AG04449 (cell line): Measurements from ENCODE around the gene PEMT.

ENCODE experiments used
- CTCF ChIA-PET: fragments of 350-600 bp; formaldehyde crosslinking; extraction: SDS; loops from one replicate; lab custom pipeline; 2021; ENCODE audit warnings: antibody characterized with exemption; lab: Yijun Ruan, JAX
- POLR2A ChIA-PET: fragments of 400-600, 350-600 bp; formaldehyde crosslinking; extraction: SDS; loops from one replicate; lab custom pipeline; 2020; ENCODE audit warnings: antibody characterized with exemption, inconsistent platforms; lab: Yijun Ruan, JAX
- DNase-seq: peaks from one replicate; pipeline ENCODE4 v3.0.0-alpha.2; 2010; ENCODE audit warnings: low read depth, low spot score
- H3K4me3 ChIP-seq: 2 replicates; pipeline ENCODE4 v1.5.1; 2011; ENCODE audit warnings: low read depth, mild to moderate bottlenecking, control low read depth, low read length
- CTCF ChIP-seq: IDR thresholded peaks from one replicate; pipeline ENCODE4 v1.5.1; 2011; ENCODE audit warnings: mild to moderate bottlenecking, moderate library complexity, low read length, control low read depth, inconsistent platforms; ENCODE audit not compliant: insufficient read depth; ENCODE audit errors: missing control alignments

Gene PEMT

GRCh38 chr17:17523001-17523730, 68.3 kb downstream of the PEMT start:
- DNase-seq = no peak
- peak; percentile 1 for TF ChIP-seq CTCF
- ChIA-PET POLR2A (interaction anchor here (1.0 kb wide), 1 partner anchor 14 kb away, joined by 3 read pairs; no protein-coding TSS in a partner anchor), CTCF (interaction anchor here (0.9 to 1.5 kb wide), 4 partner anchors 10 to 17 kb away, joined by 3 to 7 read pairs (median 4); no protein-coding TSS in a partner anchor)
- no peak overlapping the region for H3K4me3 ChIP-seq

- ChIA-PET CTCF (interaction anchor here (1.0 kb wide), 1 partner anchor 93 kb away, joined by 3 read pairs; no protein-coding TSS in a partner anchor), POLR2A (no interaction called here)
- TF ChIP-seq CTCF = no peak
Measured at GRCh38 chr17:17520599-17521232, 70.8 kb downstream of the PEMT start.

GRCh38 chr17:17519886-17520285, 71.6 kb downstream of the PEMT start:
- DNase-seq = no peak
- ChIA-PET CTCF (interaction anchor here (1.1 kb wide), 1 partner anchor 23 kb away, joined by 4 read pairs; no protein-coding TSS in a partner anchor), POLR2A (no interaction called here)
- H3K4me3 ChIP-seq = no peak overlapping the region
- no peak for TF ChIP-seq CTCF

More at GRCh38 chr17:17520599-17521232, 70.8 kb downstream of the PEMT start:
- no peak overlapping the region for H3K4me3 ChIP-seq
- no peak for DNase-seq

GRCh38 chr17:17518951-17519350, 72.6 kb downstream of the PEMT start:
- ChIA-PET POLR2A (no interaction called here), CTCF (interaction anchor here (1.1 to 1.7 kb wide), 2 partner anchors 22 to 53 kb away, joined by 3 to 9 read pairs; partner anchors contain the start of gene RASD1)
- H3K4me3 ChIP-seq = no peak overlapping the region
- no peak for TF ChIP-seq CTCF
- DNase-seq = no peak

- ChIA-PET CTCF (interaction anchor here (1.7 to 4.0 kb wide), 2 partner anchors 21 to 51 kb away, joined by 9 to 22 read pairs; partner anchors contain the start of gene RASD1), POLR2A (no interaction called here)
- H3K4me3 ChIP-seq = no peak overlapping the region
- no peak for TF ChIP-seq CTCF
- DNase-seq = no peak
Measured at GRCh38 chr17:17518014-17518413, 73.5 kb downstream of the PEMT start.
